NCI-H82 treated with DMSO at 0.1 percent for 48 hours (cell line): ENCODE data around the gene LOXL1.
A peak's percentile ranks its signal among the peaks of the same experiment; 100 is the strongest.

Source experiments
- DNase-seq: peaks from one replicate; lab custom pipeline; 2025; ENCODE audit not compliant: unreplicated experiment; lab: John Stamatoyannopoulos, UW

LOXL1 gene

DNA sequence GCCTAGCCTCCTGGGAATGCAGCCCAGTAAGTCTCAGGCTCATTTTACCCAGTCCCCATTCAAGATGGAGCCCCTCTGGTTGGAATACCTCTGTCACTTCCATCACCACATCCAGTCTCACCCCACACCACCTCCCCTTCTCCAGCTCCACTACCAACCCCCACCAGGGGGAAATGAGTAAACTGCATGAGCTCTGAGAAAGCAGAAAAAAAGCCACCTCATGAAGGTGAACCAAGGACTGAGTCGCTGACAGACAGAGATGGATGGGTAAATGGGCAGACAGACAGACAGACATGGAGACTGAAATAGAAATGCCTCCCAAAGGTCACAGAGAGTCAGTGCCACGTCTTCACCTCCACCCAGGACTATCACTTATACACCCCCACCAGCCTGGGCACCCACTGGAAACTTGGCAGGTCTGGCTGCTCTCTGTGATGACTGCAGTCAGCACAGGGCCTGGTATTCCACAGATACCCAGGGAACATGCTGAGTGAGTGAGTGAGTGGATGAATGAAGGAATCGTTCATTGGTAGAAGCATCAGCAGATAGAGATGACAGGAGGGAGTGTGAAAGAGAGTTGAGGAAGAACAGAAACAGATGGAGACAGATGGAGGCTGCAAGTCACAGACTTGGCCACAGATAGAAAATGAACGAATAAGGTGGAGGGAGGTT lies 4.9 kb upstream of the LOXL1 start:
- no peak for DNase-seq

DNA sequence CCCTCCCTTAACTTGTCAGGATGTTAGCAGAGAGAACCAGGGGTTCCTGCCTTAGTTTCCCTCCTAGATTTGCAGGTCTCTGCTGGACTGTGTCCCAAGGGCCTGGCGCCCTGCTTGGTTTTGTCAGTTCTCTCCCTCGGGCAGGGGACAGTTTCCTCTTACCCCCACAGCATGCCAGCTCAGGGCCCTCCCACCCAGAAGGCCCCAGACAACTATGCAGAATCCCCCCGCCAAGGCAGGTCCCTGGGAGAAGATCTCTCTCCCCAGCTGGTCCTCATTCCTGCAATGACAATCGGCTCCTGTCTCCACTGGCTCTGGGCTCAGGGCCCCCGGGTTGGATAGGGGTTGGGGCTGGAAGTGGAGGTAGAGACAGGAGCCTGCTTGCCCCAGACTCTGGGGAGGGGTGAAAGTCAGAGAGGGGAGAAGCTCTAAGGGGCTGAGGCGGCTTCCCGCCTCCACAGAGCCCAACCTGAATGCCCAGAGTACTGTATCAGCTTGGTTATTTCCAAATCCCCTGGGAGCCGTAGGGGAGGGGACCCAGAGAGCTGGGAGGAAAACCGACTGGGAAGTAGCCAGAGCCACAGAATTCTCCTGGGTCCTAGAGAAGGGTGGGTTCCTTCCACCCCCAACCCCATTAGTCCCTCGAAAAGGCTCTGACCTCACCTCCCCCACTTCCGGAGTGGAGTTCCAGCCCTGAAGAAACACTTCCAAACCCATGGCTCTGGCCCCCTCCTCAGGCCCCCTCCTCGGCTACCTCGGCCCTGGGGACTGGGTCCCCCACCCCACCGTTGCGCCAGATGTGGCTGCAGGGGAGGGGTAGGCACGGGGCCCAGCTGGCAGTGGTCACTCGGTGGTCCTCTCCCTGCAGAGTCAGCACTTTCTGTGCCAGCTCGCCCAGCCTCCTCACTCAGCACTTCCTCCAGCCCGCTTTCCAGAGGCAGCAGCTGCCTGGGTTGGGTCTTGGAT lies 3.8 kb upstream of the LOXL1 start:
- peak; percentile 64 for DNase-seq

DNA sequence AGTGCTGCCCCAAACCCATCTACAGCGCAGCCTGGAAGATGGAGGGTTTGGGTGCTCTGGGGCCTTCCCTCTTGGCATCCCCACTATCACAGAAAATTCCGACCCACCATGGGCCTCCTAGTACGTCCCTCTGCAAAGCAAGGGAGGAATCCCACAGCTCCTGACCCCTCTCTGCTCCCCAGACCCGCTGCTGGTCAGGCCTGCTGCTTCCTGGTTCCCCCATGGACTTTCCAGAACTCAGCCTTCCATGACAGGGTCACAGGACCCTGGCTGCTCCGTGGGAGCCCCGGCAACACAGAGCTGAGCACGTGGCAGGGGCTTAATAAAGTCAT lies 3.1 kb upstream of the LOXL1 start:
- DNase-seq = no peak

DNA sequence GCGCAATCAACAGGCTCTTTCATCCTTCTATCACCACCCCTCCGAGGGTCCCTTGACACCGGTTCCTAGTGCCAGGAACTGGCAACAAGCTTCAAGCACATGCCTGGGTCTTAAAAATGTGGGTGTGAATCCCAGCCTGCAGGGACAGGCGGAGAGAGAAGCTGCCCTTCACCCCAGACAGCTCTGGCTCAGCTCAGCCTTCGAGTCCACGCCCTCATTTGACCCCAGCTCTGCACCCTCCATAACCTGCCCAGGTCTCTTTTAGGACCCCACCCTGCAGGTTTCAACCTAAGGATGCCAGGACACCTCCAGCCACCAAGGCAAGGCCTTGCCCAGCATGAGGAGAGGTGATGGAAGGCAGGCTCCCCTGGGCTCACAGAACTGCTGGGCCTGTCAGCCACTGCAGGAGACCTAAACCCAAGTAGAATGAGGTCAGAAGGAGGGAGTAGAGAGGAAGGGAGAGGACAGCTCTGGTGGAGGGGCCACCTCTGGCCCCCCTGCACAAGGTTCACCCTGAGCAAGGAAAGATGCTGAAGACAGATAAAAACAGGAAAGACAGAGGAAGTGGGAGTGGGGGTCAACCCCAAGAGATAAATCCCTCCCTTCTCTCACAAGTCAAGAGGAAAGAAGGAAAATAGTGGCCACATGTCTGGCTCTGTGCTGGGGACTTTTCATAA lies 2.6 kb upstream of the LOXL1 start:
- DNase-seq = peak; percentile 45

DNA sequence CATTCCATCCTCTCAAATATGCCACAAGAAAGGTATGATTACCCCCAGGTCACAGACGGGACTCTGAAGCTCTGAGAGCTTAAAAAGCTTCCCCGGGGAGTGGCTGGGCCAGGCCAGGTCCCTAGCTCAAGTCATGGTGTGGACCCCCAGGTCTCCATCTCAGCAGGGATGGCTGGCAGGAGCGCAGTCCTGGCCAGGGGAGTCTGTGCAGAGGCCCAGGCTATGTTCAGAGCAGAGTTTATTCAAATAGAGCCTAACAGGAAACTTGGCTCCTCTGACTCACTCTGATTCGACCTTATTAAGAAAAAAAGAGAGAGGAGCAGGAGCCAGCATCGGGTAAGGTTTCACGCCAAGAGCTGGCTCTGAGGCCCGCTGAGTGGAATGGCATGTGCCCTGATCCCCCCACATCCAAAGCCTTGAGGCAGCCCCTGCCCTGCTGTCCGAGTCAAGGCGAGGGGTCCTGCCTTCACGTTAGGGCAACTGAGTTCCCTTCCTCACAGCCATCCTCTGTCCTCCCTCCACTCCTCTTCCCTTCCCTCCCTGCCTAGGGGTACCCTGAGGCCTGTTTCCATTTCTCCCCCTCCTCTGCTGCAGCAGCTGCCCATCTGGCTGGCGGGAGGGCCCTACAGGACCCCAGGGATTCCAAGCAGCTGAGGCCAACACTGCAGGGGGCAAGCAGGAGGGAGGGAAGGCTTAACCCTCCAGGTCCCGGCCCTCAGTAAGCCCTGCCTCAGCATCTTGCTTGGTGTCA lies 1.9 kb upstream of the LOXL1 start:
- DNase-seq = peak; percentile 65

DNA sequence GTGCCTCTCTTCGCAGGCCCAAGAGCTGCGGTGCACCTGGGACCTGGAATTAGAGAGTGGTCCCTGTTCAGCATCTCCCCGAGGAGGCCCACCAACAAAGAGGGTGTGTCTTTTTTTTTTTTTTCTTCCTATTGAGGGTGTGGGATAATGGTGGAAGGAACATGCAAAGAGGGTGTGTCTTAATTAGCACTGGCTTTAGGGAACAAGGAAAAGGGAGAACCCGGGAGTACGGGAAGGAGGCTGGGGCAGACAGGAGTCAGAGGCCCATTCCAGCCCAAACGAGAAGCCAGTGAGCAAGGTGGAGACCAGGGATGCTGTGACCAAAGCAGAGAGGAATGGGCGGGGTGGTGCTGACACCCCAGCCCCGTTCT lies 429 bp upstream of the LOXL1 start:
- no peak for DNase-seq

DNA sequence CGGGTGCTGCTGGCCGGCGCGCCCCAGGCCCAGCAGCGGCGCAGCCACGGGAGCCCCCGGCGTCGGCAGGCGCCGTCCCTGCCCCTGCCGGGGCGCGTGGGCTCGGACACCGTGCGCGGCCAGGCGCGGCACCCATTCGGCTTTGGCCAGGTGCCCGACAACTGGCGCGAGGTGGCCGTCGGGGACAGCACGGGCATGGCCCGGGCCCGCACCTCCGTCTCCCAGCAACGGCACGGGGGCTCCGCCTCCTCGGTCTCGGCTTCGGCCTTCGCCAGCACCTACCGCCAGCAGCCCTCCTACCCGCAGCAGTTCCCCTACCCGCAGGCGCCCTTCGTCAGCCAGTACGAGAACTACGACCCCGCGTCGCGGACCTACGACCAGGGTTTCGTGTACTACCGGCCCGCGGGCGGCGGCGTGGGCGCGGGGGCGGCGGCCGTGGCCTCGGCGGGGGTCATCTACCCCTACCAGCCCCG lies 777 bp downstream of the LOXL1 start:
- DNase-seq = no peak

- DNase-seq = no peak
These were observed 1.4 kb downstream of the LOXL1 start for GRCh38 chr15:73927476-73928240.

GRCh38 chr15:73928241-73928579 lies 1.9 kb downstream of the LOXL1 start:
- DNase-seq = no peak

DNA sequence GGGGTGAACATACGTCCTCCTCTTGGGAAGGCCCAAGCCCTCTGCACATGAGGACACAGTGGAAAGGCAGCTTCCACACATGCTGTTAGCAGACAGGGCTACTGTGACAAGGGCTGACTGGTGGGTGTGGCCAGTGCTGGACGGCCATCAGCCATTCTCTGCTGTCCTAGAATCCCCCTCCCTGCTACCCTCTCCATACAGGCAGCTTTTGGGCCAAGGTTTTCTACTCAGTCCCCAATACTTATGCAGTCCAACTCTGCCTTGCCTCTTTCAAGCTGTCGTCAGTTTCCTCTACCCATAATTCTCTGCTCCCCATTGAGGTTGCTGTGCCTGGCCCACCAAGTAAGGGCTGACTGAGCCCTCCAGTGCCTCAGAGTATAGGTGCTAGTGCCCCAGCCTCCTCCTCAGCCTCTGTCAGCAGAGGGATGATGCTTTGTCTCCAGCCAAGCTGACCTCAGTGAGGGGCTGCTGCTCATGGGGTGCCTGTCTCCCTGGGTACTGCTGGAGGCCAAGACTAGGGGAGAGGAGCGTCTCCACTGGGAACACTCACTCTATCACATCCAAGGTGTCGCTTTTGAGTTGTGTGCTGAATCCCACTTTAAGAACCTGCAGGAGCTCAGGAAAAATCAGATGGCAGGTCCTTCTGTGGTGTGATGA lies 2.8 kb downstream of the LOXL1 start:
- no peak for DNase-seq

GRCh38 chr15:73930371-73930770 lies 4.1 kb downstream of the LOXL1 start:
- no peak for DNase-seq

- no peak for DNase-seq
These were observed 4.6 kb downstream of the LOXL1 start for GRCh38 chr15:73930790-73931281.

DNA sequence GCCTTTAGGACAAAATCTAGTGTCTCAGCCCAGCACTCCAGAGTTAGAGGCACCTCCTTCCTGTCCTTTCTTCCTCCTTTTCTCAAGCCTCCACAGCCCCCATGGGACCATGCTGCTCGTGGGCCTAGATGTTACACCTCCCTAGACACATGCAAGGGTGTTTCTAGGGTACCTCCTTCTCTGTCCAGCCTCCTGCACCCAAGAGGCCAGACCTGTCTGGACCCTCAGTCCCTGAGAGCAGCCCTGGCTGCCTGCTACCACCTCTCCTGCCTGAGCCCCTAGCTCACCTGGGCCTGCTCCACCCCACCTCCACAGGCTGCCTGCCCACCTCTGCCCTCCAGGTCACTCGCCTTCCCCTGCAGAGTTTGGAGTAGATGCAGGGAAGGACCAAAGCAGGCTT lies 5.2 kb downstream of the LOXL1 start:
- DNase-seq = no peak

DNA sequence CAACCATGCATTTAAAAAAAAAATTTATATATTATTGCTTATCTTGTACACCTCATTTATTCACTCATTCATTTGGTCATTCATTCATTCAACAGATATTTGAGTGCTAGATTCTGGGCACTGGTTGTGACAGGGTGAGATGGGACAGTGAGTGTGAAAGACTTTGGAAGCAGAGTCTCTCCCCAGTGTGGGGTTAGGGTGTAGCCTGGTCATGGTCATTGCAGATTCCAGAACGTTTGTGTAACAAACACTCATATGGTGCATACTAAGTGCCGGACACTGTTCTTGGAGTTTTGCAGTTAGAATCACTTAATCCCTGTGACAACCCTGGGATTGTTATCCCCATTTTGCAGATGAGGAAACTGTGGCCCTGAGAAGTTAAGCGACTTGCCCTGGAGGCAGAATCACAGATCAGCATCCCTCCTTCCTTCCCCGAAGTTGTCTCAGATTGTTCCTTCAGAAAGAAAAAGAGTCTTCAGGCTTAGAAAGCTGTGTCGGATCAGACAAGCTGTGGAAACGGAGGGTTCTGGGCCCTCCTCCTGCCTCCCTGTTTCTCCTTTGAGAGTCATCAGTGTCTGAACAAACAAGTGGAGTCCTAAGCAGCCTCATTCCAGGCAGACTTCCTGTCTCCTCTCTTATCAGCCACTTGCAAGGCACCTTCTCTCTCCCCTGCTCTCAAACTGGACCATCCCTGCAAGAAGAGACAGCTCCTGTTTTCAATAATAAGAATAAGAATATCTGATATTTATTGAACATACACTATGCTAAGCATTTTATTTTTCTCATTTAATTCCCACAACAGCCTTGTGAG lies 6.3 kb downstream of the LOXL1 start:
- DNase-seq = no peak

DNA sequence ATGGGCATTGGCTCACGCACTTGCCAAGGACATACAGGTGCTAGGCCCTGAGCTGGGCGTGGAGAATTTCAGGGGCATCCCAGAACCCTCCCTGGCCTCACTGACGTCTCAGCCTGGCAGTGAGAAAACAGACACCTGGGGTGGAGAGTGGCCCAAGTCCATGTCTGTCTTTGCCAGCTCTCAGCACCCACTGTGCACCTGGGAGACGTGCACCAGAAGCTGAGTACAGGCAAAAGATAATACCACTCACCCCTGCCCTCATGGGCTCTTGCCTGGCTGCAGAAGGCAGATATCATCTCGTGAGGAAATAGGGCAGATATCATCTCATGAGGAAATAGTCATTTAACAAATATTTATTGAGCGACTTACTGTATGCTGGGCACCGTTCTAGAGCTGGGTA lies 8.0 kb downstream of the LOXL1 start:
- DNase-seq = no peak

DNA sequence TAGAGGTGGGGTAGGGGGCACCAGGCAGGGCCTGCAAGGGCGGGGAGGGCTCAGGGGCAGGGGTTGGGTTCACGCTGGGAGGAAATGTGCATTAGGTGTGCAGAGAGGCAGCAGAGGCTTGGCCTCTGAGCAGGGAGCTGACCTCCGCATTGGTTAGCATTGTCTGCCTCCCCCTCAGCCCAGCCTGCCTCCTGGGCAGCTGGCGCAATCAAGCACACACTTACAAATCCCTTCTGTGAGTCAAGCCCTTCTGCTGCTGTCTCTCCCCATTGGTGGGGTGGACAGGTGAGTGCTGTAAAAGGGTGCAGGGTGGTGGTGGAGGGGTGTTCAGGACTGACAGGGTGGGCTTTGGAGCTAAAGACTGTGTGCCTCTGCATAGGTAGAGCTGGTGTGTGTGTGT lies 9.3 kb downstream of the LOXL1 start:
- DNase-seq = peak; percentile 56

GRCh38 chr15:73936181-73936580 lies 9.9 kb downstream of the LOXL1 start:
- no peak for DNase-seq

- no peak for DNase-seq
These were observed 10.5 kb downstream of the LOXL1 start for GRCh38 chr15:73936588-73937290.
